ENCODE results near the gene TFCP2L1. TPM values are rescaled to one million over a fixed set of nuclear protein-coding genes. Genes with fewer than 3 reads are reported as not detected.

The TFCP2L1 gene
- total RNA-seq, 1 donor, result under 0.01 TPM

- no peak overlapping the region for H3K4me3 ChIP-seq (ENCODE audit: insufficient read depth, low read length)
- H3K9me3 ChIP-seq (ENCODE audit: low read depth, low read length), result no peaks in the 10 kb centered on the region
- DNase-seq (ENCODE audit: insufficient read length, low spot score, missing footprints), result no peak
- H3K79me2 ChIP-seq (ENCODE audit: insufficient read depth, low read length), result no peaks in the 10 kb centered on the region
- H3K27ac ChIP-seq (ENCODE audit: low read depth, low read length), result no peak overlapping the region
- TF ChIP-seq, protein P1, sequence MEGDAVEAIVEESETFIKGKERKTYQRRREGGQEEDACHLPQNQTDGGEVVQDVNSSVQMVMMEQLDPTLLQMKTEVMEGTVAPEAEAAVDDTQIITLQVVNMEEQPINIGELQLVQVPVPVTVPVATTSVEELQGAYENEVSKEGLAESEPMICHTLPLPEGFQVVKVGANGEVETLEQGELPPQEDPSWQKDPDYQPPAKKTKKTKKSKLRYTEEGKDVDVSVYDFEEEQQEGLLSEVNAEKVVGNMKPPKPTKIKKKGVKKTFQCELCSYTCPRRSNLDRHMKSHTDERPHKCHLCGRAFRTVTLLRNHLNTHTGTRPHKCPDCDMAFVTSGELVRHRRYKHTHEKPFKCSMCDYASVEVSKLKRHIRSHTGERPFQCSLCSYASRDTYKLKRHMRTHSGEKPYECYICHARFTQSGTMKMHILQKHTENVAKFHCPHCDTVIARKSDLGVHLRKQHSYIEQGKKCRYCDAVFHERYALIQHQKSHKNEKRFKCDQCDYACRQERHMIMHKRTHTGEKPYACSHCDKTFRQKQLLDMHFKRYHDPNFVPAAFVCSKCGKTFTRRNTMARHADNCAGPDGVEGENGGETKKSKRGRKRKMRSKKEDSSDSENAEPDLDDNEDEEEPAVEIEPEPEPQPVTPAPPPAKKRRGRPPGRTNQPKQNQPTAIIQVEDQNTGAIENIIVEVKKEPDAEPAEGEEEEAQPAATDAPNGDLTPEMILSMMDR (IDR thresholded peaks at IDR 0.05; ENCODE audit: extremely low read depth, low read depth, low read length), result no peak
- no peaks in the 10 kb centered on the region for H4K20me1 ChIP-seq (ENCODE audit: insufficient read depth, low read length)
- H2AFZ ChIP-seq (ENCODE audit: low read length), result no peak overlapping the region
- H3K27me3 ChIP-seq (ENCODE audit: insufficient read depth, low read length), result no peaks in the 10 kb centered on the region
- no peak overlapping the region for H3K4me2 ChIP-seq (ENCODE audit: insufficient read depth, low read length)
- no peaks in the 10 kb centered on the region for H3K36me3 ChIP-seq (ENCODE audit: insufficient read depth, low read length)
- no peaks in the 10 kb centered on the region for H3K4me1 ChIP-seq (ENCODE audit: insufficient read depth, low read length)
Observed at GRCh38 chr2:121266543-121267106, 18.4 kb downstream of the TFCP2L1 start.

GRCh38 chr2:121263996-121264715 lies 20.8 kb downstream of the TFCP2L1 start:
- no peak for DNase-seq (ENCODE audit: insufficient read length, low spot score, missing footprints)
- Histone ChIP-seq H3K79me2 (ENCODE audit: insufficient read depth, low read length) (no peaks in the 10 kb centered on the region), H3K4me1 (ENCODE audit: insufficient read depth, low read length) (no peaks in the 10 kb centered on the region), H3K36me3 (ENCODE audit: insufficient read depth, low read length) (no peaks in the 10 kb centered on the region), H3K4me2 (ENCODE audit: insufficient read depth, low read length) (no peak overlapping the region), H3K9me3 (ENCODE audit: low read depth, low read length) (no peaks in the 10 kb centered on the region), H4K20me1 (ENCODE audit: insufficient read depth, low read length) (no peaks in the 10 kb centered on the region), H2AFZ (ENCODE audit: low read length) (no peak overlapping the region), H3K4me3 (ENCODE audit: insufficient read depth, low read length) (no peak overlapping the region), H3K27me3 (ENCODE audit: insufficient read depth, low read length) (no peaks in the 10 kb centered on the region), H3K27ac (ENCODE audit: low read depth, low read length) (no peak overlapping the region)
- TF ChIP-seq, protein P1 (IDR thresholded peaks at IDR 0.05; ENCODE audit: extremely low read depth, low read depth, low read length), result no peak

DNA sequence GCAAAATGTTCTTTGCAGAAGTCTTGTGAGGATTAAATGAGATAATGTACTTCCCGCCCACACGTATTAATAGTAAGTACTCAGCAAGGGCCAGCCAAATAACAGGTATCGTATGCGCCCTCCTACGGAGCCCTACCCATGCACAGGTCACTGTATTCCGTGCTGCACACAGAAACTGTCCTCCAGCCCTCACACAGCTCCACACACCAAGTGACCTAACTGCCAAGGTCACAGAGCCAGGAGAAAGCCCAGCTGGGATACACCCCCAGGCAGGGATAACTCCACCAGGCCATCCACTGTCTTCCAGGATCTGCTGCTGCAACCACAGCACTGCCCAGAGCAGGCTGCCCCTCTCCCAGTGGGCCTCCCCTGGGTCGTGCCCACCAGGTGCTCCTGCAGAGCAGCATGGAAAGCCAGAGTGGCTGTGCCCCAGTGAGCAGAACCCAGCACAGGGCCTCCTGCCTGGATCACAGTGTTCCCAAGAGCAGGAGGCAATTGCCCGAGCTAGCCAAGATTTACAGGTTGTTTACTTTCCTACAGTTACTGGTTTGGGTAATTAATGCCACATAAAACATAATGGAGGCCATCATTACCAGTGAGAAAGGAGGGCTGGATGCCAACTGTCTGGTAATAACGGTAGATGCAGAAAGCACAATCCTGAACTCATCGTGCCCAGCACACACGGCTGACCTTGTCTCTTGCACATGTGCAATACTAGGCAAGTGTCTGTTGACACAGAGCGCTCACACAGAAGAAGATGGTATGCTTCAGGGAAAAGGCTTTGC lies 24.4 kb downstream of the TFCP2L1 start:
- Histone ChIP-seq H3K36me3 (ENCODE audit: insufficient read depth, low read length) (no peaks in the 10 kb centered on the region), H3K27ac (ENCODE audit: low read depth, low read length) (no peak overlapping the region), H3K27me3 (ENCODE audit: insufficient read depth, low read length) (peaks cover 3% of the 10 kb centered on the region), H3K4me3 (ENCODE audit: insufficient read depth, low read length) (no peak overlapping the region), H3K4me2 (ENCODE audit: insufficient read depth, low read length) (no peak overlapping the region), H4K20me1 (ENCODE audit: insufficient read depth, low read length) (no peaks in the 10 kb centered on the region), H2AFZ (ENCODE audit: low read length) (no peak overlapping the region), H3K4me1 (ENCODE audit: insufficient read depth, low read length) (no peaks in the 10 kb centered on the region), H3K79me2 (ENCODE audit: insufficient read depth, low read length) (no peaks in the 10 kb centered on the region), H3K9me3 (ENCODE audit: low read depth, low read length) (no peaks in the 10 kb centered on the region)
- no peak for DNase-seq (ENCODE audit: insufficient read length, low spot score, missing footprints)
- TF ChIP-seq, protein P1 (IDR thresholded peaks at IDR 0.05; ENCODE audit: extremely low read depth, low read depth, low read length), result no peak

DNA sequence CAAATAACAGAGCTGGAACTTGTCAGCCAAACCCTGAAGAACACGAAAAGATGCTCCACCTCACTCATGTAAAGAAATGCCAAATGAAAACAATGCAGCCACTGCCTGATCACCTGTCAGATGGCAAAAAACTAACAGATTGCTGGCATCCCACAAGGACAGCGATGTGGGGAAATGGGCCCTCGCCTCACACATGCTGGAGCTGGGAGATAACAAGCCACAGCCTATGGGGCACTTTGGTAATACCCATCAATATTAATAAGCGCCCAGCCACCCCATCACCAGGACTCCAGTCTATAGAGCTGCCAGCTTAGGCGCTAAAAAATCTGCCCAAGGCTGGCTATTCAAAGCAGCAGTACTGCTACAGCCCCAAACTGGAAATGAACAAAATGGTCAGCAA lies 27.0 kb downstream of the TFCP2L1 start:
- Histone ChIP-seq H3K27ac (ENCODE audit: low read depth, low read length) (no peak overlapping the region), H3K27me3 (ENCODE audit: insufficient read depth, low read length) (peaks cover 3% of the 10 kb centered on the region), H3K4me2 (ENCODE audit: insufficient read depth, low read length) (no peak overlapping the region), H4K20me1 (ENCODE audit: insufficient read depth, low read length) (no peaks in the 10 kb centered on the region), H3K36me3 (ENCODE audit: insufficient read depth, low read length) (no peaks in the 10 kb centered on the region), H3K9me3 (ENCODE audit: low read depth, low read length) (no peaks in the 10 kb centered on the region), H3K4me1 (ENCODE audit: insufficient read depth, low read length) (no peaks in the 10 kb centered on the region), H3K79me2 (ENCODE audit: insufficient read depth, low read length) (no peaks in the 10 kb centered on the region), H2AFZ (ENCODE audit: low read length) (no peak overlapping the region), H3K4me3 (ENCODE audit: insufficient read depth, low read length) (no peak overlapping the region)
- TF ChIP-seq, protein P1 (IDR thresholded peaks at IDR 0.05; ENCODE audit: extremely low read depth, low read depth, low read length), result no peak
- no peak for DNase-seq (ENCODE audit: insufficient read length, low spot score, missing footprints)
